Measurements from ENCODE around the gene AMFR. TPM values are rescaled to one million over a fixed set of nuclear protein-coding genes. Genes with fewer than 3 reads are reported as not detected.

The AMFR gene
- total RNA-seq, 1 donor from 2014 or later, result 112 TPM

DNA sequence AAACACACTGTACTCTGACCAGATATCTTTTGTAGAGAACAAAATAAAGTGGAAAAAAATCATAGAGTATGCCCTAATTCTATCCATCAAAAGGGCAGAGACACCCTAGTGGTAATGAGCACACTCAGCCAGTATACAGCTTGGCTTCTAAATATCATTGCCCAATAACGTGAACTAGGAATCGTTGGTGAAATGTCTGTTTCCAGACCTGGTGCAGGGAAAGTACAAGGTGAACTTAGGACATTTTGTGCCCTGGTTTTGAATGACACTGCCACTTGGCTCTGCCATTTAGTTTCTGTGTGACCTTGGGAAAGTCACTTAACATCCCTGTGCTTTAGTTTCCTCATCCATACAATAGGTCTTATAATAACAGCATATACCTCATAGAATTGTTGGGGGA is 13.7 kb downstream of the AMFR start:
- intact Hi-C loops (cut with DNase I), result no loop called here
- peaks cover 25 to 42% of the 10 kb centered on the region in 2 donors for H3K36me3 ChIP-seq

DNA sequence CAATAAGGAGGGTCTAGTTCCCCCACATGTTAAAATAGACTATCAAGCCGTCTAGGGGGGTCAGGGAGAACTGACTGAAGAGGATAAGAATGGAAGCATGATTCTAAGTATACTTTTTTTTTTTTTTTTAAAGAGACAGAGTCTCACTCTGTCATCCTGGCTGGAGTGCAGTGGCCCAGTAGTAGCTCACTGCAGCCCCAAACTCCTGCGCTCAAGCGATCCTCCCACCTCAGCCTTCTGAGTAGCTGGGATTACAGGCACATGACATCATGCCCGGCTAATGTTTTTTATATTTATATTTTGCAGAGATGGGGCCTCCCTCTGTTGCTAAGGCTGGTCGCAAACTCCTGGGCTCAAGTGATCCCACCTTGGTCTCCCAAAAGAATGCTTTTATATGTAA is 14.2 kb downstream of the AMFR start:
- TF ChIP-seq, protein P1, sequence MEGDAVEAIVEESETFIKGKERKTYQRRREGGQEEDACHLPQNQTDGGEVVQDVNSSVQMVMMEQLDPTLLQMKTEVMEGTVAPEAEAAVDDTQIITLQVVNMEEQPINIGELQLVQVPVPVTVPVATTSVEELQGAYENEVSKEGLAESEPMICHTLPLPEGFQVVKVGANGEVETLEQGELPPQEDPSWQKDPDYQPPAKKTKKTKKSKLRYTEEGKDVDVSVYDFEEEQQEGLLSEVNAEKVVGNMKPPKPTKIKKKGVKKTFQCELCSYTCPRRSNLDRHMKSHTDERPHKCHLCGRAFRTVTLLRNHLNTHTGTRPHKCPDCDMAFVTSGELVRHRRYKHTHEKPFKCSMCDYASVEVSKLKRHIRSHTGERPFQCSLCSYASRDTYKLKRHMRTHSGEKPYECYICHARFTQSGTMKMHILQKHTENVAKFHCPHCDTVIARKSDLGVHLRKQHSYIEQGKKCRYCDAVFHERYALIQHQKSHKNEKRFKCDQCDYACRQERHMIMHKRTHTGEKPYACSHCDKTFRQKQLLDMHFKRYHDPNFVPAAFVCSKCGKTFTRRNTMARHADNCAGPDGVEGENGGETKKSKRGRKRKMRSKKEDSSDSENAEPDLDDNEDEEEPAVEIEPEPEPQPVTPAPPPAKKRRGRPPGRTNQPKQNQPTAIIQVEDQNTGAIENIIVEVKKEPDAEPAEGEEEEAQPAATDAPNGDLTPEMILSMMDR (IDR thresholded peaks at IDR 0.05), result no peak
- intact Hi-C loops (cut with DNase I), result no loop called here

More for the DNA sequence above, 13.7 kb downstream of the AMFR start:
- TF ChIP-seq, protein P1 (IDR thresholded peaks at IDR 0.05), result no peak
- Histone ChIP-seq H3K4me3 (no peak overlapping the region), H3K4me1 (peaks cover 0 to 9% of the 10 kb centered on the region in 2 donors), H3K9me3 (no peaks in the 10 kb centered on the region), H3K27ac (no peak overlapping the region), H3K27me3 (no peaks in the 10 kb centered on the region)
- no peak for DNase-seq (ENCODE audit: low spot score in 2 of 2)

DNA sequence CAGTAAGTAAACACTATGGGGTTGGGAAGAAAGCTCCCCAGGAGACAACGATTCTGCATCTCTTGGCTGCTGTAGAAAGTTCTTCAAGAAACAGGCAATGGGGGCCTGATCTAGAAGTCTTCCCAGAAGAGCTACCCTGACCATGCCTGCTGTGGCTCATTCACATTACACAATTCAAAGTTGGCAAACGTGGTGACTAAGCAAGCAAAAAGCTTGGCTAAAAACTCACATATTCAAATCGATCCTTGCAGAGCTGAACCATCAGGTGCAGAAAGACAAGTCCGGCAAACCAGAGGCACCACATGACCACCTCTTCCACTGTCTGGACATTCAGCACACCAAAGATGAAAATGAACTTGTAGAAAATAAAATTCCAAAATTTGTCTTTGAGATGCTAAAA is 16.1 kb downstream of the AMFR start:
- no peak overlapping the region for H3K4me3 ChIP-seq
- no peaks in the 10 kb centered on the region for H3K9me3 ChIP-seq
- no peaks in the 10 kb centered on the region for H3K4me1 ChIP-seq
- H3K27me3 ChIP-seq, result no peaks in the 10 kb centered on the region
- H3K36me3 ChIP-seq, result peaks cover 30 to 57% of the 10 kb centered on the region in 2 donors
- DNase-seq (ENCODE audit: low spot score in 2 of 2), result no peak
- intact Hi-C loops (cut with DNase I), result no loop called here
- TF ChIP-seq, protein P1 (IDR thresholded peaks at IDR 0.05), result no peak
- H3K27ac ChIP-seq, result no peak overlapping the region

More for the DNA sequence above, 14.2 kb downstream of the AMFR start:
- H3K27ac ChIP-seq, result no peak overlapping the region
- no peak for DNase-seq (ENCODE audit: low spot score in 2 of 2)
- peaks cover 0 to 9% of the 10 kb centered on the region in 2 donors for H3K4me1 ChIP-seq
- no peaks in the 10 kb centered on the region for H3K9me3 ChIP-seq
- no peak overlapping the region for H3K4me3 ChIP-seq
- H3K36me3 ChIP-seq, result peaks cover 25 to 42% of the 10 kb centered on the region in 2 donors
- H3K27me3 ChIP-seq, result no peaks in the 10 kb centered on the region

DNA sequence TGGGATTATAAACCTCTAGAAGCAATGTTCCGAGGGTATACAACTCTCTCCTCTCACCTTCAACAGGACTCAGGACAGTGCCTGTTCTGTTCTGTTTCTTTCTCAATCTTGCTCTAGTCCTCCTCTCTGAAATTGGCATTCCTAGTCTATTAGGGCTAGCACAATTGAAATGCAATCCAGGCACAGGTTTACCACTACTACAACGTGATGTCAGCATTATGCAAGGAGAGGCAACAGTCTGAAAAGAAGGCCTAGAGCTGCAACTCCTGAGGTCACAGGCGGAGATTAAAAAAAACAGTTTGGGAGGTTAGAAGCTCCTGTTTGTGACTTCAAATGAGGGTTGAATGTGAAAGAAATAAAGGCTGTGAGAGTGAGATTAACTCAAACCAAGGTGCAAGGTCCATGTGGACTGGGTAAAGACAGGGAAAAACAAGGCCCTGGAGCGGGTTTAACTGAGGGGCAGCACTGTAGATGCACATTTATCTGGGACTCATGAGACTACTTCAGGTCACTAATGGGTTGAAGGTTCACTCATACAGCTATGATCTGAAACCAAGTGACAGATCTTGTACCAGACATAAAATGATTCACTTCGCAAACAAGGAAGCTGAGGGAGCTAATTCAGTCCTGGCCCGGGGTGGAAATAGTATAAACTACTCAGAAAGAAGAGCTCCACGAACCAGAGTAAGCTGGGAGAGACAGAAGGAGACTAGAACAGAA is 16.8 kb downstream of the AMFR start:
- Histone ChIP-seq H3K27me3 (no peaks in the 10 kb centered on the region), H3K36me3 (peaks cover 32 to 62% of the 10 kb centered on the region in 2 donors), H3K27ac (no peak overlapping the region), H3K4me3 (no peak overlapping the region), H3K9me3 (no peaks in the 10 kb centered on the region), H3K4me1 (no peaks in the 10 kb centered on the region)
- intact Hi-C loops (cut with DNase I), result no loop called here
- TF ChIP-seq, protein P1 (IDR thresholded peaks at IDR 0.05), result no peak
- DNase-seq (ENCODE audit: low spot score in 2 of 2), result no peak

DNA sequence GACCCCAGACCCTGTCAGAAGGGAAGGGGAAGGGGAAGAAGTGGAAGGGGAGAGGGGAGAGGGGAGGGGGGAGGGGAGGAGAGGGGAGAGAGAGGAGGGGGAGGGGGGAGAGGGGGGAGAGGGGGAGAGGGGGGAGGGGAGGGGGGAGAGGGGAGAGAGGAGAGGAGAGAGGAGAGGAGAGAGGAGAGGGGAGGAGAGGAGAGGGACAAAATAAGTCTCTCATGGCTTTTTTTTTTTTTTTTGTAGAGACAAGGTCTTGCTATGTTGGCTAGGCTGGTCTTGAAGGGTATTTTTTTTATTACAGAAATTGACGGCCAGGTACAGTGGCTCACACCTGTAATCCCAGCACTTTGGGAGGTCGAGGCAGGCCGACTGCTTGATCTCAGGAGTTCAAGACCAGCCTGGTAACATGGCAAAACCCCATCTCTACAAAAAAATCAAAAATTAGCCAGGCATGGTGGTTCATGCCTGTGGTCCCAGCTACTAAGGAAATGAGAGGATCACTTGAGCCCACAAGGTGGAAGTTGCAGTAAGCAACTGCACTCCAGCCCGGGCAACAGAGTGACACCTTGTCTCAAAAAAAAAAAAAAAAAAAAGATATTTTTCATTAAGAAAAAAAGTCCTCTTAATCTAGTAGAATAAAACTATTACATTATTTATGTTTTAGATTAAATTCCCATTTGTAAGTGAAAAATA is 19.2 kb downstream of the AMFR start:
- DNase-seq (ENCODE audit: low spot score in 2 of 2), result no peak
- Histone ChIP-seq H3K36me3 (peaks cover 51 to 71% of the 10 kb centered on the region in 2 donors), H3K27ac (no peak overlapping the region), H3K4me3 (no peak overlapping the region), H3K27me3 (no peaks in the 10 kb centered on the region), H3K9me3 (no peaks in the 10 kb centered on the region), H3K4me1 (no peaks in the 10 kb centered on the region)
- TF ChIP-seq, protein P1 (IDR thresholded peaks at IDR 0.05), result no peak
- intact Hi-C loops (cut with DNase I), result no loop called here
